Choroid plexus epithelial cell (primary cell): ENCODE measurements around the gene NMB.
"Not testable (repeated sequence)": the region's sequence is repeated elsewhere in the genome, so short reads cannot be mapped to it uniquely, and the experiment has no call there.

Source experiments
- DNase-seq: peaks from one replicate; pipeline ENCODE4 v3.0.0-alpha.2; 2010; ENCODE audit warnings: low read depth
- H3K4me3 ChIP-seq: 2 replicates; pipeline ENCODE4 v1.5.1; 2011; ENCODE audit warnings: low read depth, mild to moderate bottlenecking, control low read depth, low read length, moderate library complexity
- CTCF ChIP-seq: conservative IDR thresholded peaks from 2 replicates; pipeline ENCODE4 v1.5.1; 2011; ENCODE audit warnings: low read depth, mild to moderate bottlenecking, control low read depth, inconsistent platforms, low read length, moderate library complexity

NMB gene

GRCh38 chr15:84645997-84646396 lies 12.0 kb downstream of the NMB start:
- no peak overlapping the region for H3K4me3 ChIP-seq
- DNase-seq: no peak
- no peak for TF ChIP-seq CTCF

- no peak overlapping the region for H3K4me3 ChIP-seq
- DNase-seq: no peak
- TF ChIP-seq CTCF: no peak
Measured at GRCh38 chr15:84645496-84645895, 12.5 kb downstream of the NMB start.

- H3K4me3 ChIP-seq: no peak overlapping the region
- no peak for TF ChIP-seq CTCF
- DNase-seq: no peak
Measured at GRCh38 chr15:84643838-84644237, 14.2 kb downstream of the NMB start.

GRCh38 chr15:84642640-84643039 lies 15.4 kb downstream of the NMB start:
- not testable (repeated sequence) for H3K4me3 ChIP-seq, DNase-seq

GRCh38 chr15:84641871-84642270 lies 16.1 kb downstream of the NMB start:
- DNase-seq, H3K4me3 ChIP-seq: not testable (repeated sequence)

- peak; percentile 17 for TF ChIP-seq CTCF
- DNase-seq: peak; percentile 41
- H3K4me3 ChIP-seq: no peak overlapping the region
Measured at GRCh38 chr15:84638103-84638502, 19.9 kb downstream of the NMB start.

GRCh38 chr15:84634228-84634837 lies 23.7 kb downstream of the NMB start:
- no peak for DNase-seq
- no peak for TF ChIP-seq CTCF
- H3K4me3 ChIP-seq: peak overlapping the region; percentile 77

- TF ChIP-seq CTCF: no peak
- DNase-seq: peak; percentile 76
- H3K4me3 ChIP-seq: peak overlapping the region; percentile 77
Measured at GRCh38 chr15:84633311-84634227, 24.4 kb downstream of the NMB start.
